ENCODE results near the gene SMARCA4. TPM values are rescaled to one million over a fixed set of nuclear protein-coding genes. Genes with fewer than 3 reads are reported as not detected.
"Not testable (repeated sequence)": the region's sequence is repeated elsewhere in the genome, so short reads cannot be mapped to it uniquely, and the experiment has no call there.

SMARCA4 gene
- total and polyA plus RNA-seq, 2 donors from 2014 or later: 59.8 to 124 TPM

DNA sequence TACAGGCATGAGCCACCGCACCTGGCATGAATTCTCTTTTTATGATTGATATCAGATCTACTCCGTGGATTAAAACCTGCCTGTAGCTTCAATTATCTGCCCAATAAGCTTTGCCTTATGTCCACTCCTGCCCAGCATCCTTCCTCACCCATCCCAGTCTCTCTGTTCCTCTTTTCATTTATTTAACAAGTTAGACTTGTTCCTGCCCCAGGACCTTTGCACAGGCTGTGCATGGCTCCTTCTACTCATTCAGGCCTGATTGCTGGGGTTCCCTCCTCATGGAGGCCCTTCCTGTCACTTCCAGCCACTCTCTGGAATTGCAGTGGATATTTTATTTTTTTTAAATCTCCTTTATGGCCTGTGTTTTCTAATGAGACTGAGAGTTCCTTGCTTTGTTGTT is 27.6 kb downstream of the SMARCA4 start:
- intact Hi-C loops (cut with DNase I): no loop called here
- TF ChIP-seq, protein P1, sequence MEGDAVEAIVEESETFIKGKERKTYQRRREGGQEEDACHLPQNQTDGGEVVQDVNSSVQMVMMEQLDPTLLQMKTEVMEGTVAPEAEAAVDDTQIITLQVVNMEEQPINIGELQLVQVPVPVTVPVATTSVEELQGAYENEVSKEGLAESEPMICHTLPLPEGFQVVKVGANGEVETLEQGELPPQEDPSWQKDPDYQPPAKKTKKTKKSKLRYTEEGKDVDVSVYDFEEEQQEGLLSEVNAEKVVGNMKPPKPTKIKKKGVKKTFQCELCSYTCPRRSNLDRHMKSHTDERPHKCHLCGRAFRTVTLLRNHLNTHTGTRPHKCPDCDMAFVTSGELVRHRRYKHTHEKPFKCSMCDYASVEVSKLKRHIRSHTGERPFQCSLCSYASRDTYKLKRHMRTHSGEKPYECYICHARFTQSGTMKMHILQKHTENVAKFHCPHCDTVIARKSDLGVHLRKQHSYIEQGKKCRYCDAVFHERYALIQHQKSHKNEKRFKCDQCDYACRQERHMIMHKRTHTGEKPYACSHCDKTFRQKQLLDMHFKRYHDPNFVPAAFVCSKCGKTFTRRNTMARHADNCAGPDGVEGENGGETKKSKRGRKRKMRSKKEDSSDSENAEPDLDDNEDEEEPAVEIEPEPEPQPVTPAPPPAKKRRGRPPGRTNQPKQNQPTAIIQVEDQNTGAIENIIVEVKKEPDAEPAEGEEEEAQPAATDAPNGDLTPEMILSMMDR (IDR thresholded peaks at IDR 0.05; ENCODE audit: borderline replicate concordance, extremely low read depth, insufficient read depth): no peak
- Histone ChIP-seq H3K9ac (ENCODE audit: low read length in 3 of 3) (no peak overlapping the region), H3K4me1 (ENCODE audit: control insufficient read depth in 2 of 3, insufficient read depth in 2 of 3, low read depth in 1 of 3, low read length in 3 of 3) (no peaks in the 10 kb centered on the region), H3K9me3 (ENCODE audit: control insufficient read depth in 2 of 3, insufficient read depth in 1 of 3, low read length in 3 of 3) (no peaks in the 10 kb centered on the region), H3K36me3 (ENCODE audit: control insufficient read depth in 2 of 3, insufficient read depth in 3 of 3, low read length in 3 of 3) (peaks cover 2 to 45% (median 23%) of the 10 kb centered on the region in 3 donors), H3K4me3 (ENCODE audit: low read length in 3 of 3) (no peak overlapping the region), H3K27ac (ENCODE audit: low read depth in 2 of 2, low read length in 2 of 2) (no peak overlapping the region), H3K27me3 (ENCODE audit: control insufficient read depth, insufficient read depth, low read length) (no peaks in the 10 kb centered on the region)
- FAIRE-seq (no peak), DNase-seq (no peak)

DNA sequence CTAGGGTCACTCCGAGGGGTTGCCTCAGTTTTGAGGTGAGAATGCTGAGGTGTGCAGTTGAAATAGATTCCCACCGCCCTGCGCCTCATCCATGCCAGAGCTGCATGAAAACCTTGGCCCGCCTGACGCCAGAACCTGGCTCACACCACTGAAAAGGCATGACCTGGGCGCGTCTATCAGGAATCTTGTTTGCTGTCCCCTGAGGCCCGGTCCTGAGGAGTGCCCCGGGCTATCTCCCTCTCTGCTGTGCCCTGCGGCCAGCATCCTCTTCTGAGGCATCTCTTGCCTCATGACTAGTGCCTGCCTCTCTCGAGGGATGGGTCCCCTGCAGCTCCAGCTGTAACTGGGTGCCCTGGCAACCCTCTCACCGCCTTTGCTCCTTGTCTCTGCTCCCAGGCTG is 28.1 kb downstream of the SMARCA4 start:
- intact Hi-C loops (cut with DNase I): no loop called here
- H3K36me3 ChIP-seq (ENCODE audit: control insufficient read depth in 2 of 3, insufficient read depth in 3 of 3, low read length in 3 of 3): peaks cover 2 to 45% (median 23%) of the 10 kb centered on the region in 3 donors
- H3K4me1 ChIP-seq (ENCODE audit: control insufficient read depth in 2 of 3, insufficient read depth in 2 of 3, low read depth in 1 of 3, low read length in 3 of 3): no peaks in the 10 kb centered on the region
- H3K9me3 ChIP-seq (ENCODE audit: control insufficient read depth in 2 of 3, insufficient read depth in 1 of 3, low read length in 3 of 3): no peaks in the 10 kb centered on the region
- TF ChIP-seq, protein P1 (IDR thresholded peaks at IDR 0.05; ENCODE audit: borderline replicate concordance, extremely low read depth, insufficient read depth): no peak
- no peak overlapping the region for H3K27ac ChIP-seq (ENCODE audit: low read depth in 2 of 2, low read length in 2 of 2)
- DNase-seq: no peak
- no peaks in the 10 kb centered on the region for H3K27me3 ChIP-seq (ENCODE audit: control insufficient read depth, insufficient read depth, low read length)
- no peak for FAIRE-seq
- no peak overlapping the region for H3K4me3 ChIP-seq (ENCODE audit: low read length in 3 of 3)
- H3K9ac ChIP-seq (ENCODE audit: low read length in 3 of 3): no peak overlapping the region

DNA sequence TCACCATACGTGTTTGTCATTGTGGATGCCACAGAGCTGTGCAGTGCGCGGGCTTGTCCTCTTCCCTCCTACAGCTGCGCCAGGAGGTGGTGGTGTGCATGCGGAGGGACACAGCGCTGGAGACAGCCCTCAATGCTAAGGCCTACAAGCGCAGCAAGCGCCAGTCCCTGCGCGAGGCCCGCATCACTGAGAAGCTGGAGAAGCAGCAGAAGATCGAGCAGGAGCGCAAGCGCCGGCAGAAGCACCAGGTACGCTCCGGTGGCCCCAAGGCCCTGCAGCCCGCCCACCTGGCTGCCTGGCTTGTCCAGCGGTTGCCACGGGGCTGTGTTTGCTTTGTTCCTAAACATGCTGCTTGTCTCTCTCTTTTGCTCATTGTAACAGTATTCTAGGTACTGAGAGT is 30.2 kb downstream of the SMARCA4 start:
- DNase-seq (no peak), FAIRE-seq (no peak)
- TF ChIP-seq, protein P1 (IDR thresholded peaks at IDR 0.05; ENCODE audit: borderline replicate concordance, extremely low read depth, insufficient read depth): no peak

DNA sequence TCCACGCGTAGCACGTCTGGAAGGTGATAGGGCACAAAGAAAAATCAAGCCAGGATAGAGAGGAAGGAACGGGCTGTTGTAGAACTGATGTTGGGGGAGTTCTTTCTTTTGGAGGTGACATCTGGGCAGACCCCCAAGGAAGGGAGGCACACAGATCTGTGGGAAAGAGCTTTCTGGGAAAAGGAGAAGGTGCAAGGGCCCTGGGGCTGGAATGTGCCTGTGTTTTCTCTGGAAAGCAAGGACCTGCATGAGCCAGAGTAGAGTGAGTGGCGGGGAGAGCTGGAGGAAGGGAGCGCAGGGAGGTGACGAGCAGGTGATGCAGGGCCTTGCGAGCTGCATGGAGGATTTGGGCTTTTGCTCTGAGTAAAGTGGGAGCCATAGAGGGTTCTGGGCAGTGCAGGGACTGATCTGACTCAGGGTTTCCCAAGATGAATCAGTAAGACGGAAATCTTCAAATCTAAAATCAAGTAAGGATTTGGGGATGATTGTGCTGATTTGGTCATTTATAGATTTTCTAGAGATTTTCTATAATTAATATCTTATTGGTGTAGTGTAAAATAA is 30.8 kb downstream of the SMARCA4 start:
- Histone ChIP-seq H3K36me3 (ENCODE audit: control insufficient read depth in 2 of 3, insufficient read depth in 3 of 3, low read length in 3 of 3) (peaks cover 5 to 43% (median 33%) of the 10 kb centered on the region in 3 donors), H3K9ac (ENCODE audit: low read length in 3 of 3) (no peak overlapping the region), H3K27ac (ENCODE audit: low read depth in 2 of 2, low read length in 2 of 2) (no peak overlapping the region), H3K4me3 (ENCODE audit: low read length in 3 of 3) (no peak overlapping the region), H3K9me3 (ENCODE audit: control insufficient read depth in 2 of 3, insufficient read depth in 1 of 3, low read length in 3 of 3) (no peaks in the 10 kb centered on the region), H3K4me1 (ENCODE audit: control insufficient read depth in 2 of 3, insufficient read depth in 2 of 3, low read depth in 1 of 3, low read length in 3 of 3) (no peaks in the 10 kb centered on the region), H3K27me3 (ENCODE audit: control insufficient read depth, insufficient read depth, low read length) (no peaks in the 10 kb centered on the region)
- FAIRE-seq (no peak), DNase-seq (no peak)
- intact Hi-C loops (cut with DNase I): no loop called here
- TF ChIP-seq, protein P1 (IDR thresholded peaks at IDR 0.05; ENCODE audit: borderline replicate concordance, extremely low read depth, insufficient read depth): no peak

More for the DNA sequence above, 30.2 kb downstream of the SMARCA4 start:
- Histone ChIP-seq H3K27me3 (ENCODE audit: control insufficient read depth, insufficient read depth, low read length) (no peaks in the 10 kb centered on the region), H3K27ac (ENCODE audit: low read depth in 2 of 2, low read length in 2 of 2) (no peak overlapping the region), H3K4me1 (ENCODE audit: control insufficient read depth in 2 of 3, insufficient read depth in 2 of 3, low read depth in 1 of 3, low read length in 3 of 3) (no peaks in the 10 kb centered on the region), H3K4me3 (ENCODE audit: low read length in 3 of 3) (no peak overlapping the region), H3K9ac (ENCODE audit: low read length in 3 of 3) (no peak overlapping the region), H3K36me3 (ENCODE audit: control insufficient read depth in 2 of 3, insufficient read depth in 3 of 3, low read length in 3 of 3) (peaks cover 5 to 44% (median 32%) of the 10 kb centered on the region in 3 donors), H3K9me3 (ENCODE audit: control insufficient read depth in 2 of 3, insufficient read depth in 1 of 3, low read length in 3 of 3) (no peaks in the 10 kb centered on the region)
- intact Hi-C loops (cut with DNase I): no loop called here

DNA sequence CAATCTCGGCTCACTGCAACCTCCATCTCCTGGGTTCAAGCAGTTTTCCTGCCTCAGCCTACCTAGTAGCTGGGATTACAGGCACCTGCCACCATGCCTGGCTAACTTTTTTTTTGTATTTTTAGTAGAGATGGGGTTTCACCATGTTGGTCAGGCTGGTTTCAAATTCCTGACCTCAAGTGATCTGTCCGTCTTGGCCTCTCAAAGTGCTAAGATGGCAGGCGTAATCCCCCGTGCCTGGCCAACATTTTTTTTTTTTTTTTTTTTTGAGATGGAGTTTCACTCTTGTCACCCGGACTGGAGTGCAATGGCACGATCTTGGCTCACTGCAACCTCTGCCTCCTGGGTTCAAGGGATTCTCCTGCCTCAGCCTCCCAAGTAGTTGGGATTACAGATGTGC is 31.3 kb downstream of the SMARCA4 start:
- H3K4me3 ChIP-seq (ENCODE audit: low read length in 3 of 3); intact Hi-C loops (cut with DNase I); H3K9ac ChIP-seq (ENCODE audit: low read length in 3 of 3); H3K4me1 ChIP-seq (ENCODE audit: control insufficient read depth in 2 of 3, insufficient read depth in 2 of 3, low read depth in 1 of 3, low read length in 3 of 3); H3K27me3 ChIP-seq (ENCODE audit: control insufficient read depth, insufficient read depth, low read length); DNase-seq; H3K27ac ChIP-seq (ENCODE audit: low read depth in 2 of 2, low read length in 2 of 2); H3K9me3 ChIP-seq (ENCODE audit: control insufficient read depth in 2 of 3, insufficient read depth in 1 of 3, low read length in 3 of 3); FAIRE-seq: not testable (repeated sequence)
- peaks cover 5 to 38% (median 33%) of the 10 kb centered on the region in 3 donors for H3K36me3 ChIP-seq (ENCODE audit: control insufficient read depth in 2 of 3, insufficient read depth in 3 of 3, low read length in 3 of 3)

All from kidney (tissue), 14 donors.